Aorta (tissue), 5 donors: ENCODE measurements around the gene TEX2. TPM values are rescaled to one million over a fixed set of nuclear protein-coding genes. Genes with fewer than 3 reads are reported as not detected.
A peak's percentile ranks its signal among the peaks of the same experiment; 100 is the strongest.
"Not testable (repeated sequence)": the region's sequence is repeated elsewhere in the genome, so short reads cannot be mapped to it uniquely, and the experiment has no call there.

Experiments used
- ATAC-seq: fragments of 200-7000 bp; cut with Tn5 transposase; one replicate; pipeline ENCODE4 v1.9.1; 2022; ENCODE audit warnings: moderate library complexity; ENCODE audit not compliant: low FRiP score
- DNase-seq, 2 donors: peaks; one replicate each; pipeline ENCODE4 v3.0.0-alpha.2; 2020
- H3K27ac ChIP-seq, 2 donors: one replicate each; pipeline ENCODE4 v1.5.1; 2013; ENCODE audit warnings: low read length in 2 of 2, mild to moderate bottlenecking in 2 of 2, moderate library complexity in 2 of 2, control low read depth in 1 of 2, inconsistent platforms in 1 of 2, low read depth in 1 of 2
- H3K27me3 ChIP-seq, 2 donors: one replicate each; pipeline ENCODE4 v1.6.1; 2013; ENCODE audit warnings: control low read depth in 1 of 2, low read length in 1 of 2, mild to moderate bottlenecking in 1 of 2, moderate library complexity in 1 of 2; ENCODE audit not compliant: insufficient read depth in 2 of 2, control insufficient read depth in 1 of 2
- H3K36me3 ChIP-seq, 2 donors: one replicate each; pipeline ENCODE4 v1.6.1; 2013; ENCODE audit warnings: control low read depth in 1 of 2, low read length in 1 of 2, mild to moderate bottlenecking in 1 of 2; ENCODE audit not compliant: insufficient read depth in 2 of 2, control insufficient read depth in 1 of 2
- H3K4me1 ChIP-seq, 2 donors: one replicate each; pipeline ENCODE4 v1.6.1; 2013; ENCODE audit warnings: low read length in 2 of 2, control low read depth in 1 of 2, mild to moderate bottlenecking in 1 of 2, moderate library complexity in 1 of 2; ENCODE audit not compliant: insufficient read depth in 2 of 2, control insufficient read depth in 1 of 2
- H3K4me3 ChIP-seq, 2 donors: one replicate each; pipeline ENCODE4 v1.5.1; 2013; ENCODE audit warnings: low read length in 2 of 2, control low read depth in 1 of 2, mild to moderate bottlenecking in 1 of 2
- H3K9me3 ChIP-seq: one replicate; pipeline ENCODE4 v1.6.1; 2013; ENCODE audit warnings: mild to moderate bottlenecking, low read length; ENCODE audit not compliant: control insufficient read depth
- WGBS, 2 donors: extraction: QIAGEN DNeasy Blood & Tissue Kit; methylation state at CpG; one replicate each; pipeline ENCODE4 v1.1.7; 2013; 5-methylcytosine and 5-hydroxymethylcytosine counted together
- intact Hi-C, 2 donors: fragments of 100-400 bp; cut with DNase I; formaldehyde crosslinking; loops; one replicate each; pipeline versions ENCODE4 v1.14.2 to v1.15.0; 2022
- polyA plus RNA-seq, 2 donors: library from polyadenylated mRNA; stranded (reverse); fragments of 200-250 nt; gene quantifications; one replicate each; pipeline ENCODE4 v1.2.3, GENCODE V29; 2013
- total RNA-seq, 2 donors: library from RNA; stranded (reverse); fragmentation: NEBNext Ultra II Directional; extraction: Animal tissue kit (Norgen Biotek cat#: 25700); gene quantifications; one replicate each; pipeline ENCODE4 v1.2.1, GENCODE V29; 2021
- donor health status: healthy with polysubstance abuse.
- donor health status: Bipolar disorder and iron deficiency.
- donor health status: DM: no; HTN: no; CAD: no.
- donor health status: DM: no; HTN: no; CAD: no.
- donor health status: DM: yes; HTN: yes; CAD: no.

Gene TEX2
- total and polyA plus RNA-seq, 4 donors, result 10.9 to 29.4 (median 24.2) TPM

GRCh38 chr17:64223283-64223682, 39.8 kb downstream of the TEX2 start:
- 87 to 92% methylated on average over 2 of the region's 2 CpGs for WGBS, 2 donors
- H3K4me1 ChIP-seq, result peaks cover 4 to 6% of the 10 kb centered on the region in 2 donors
- no peaks in the 10 kb centered on the region for H3K36me3 ChIP-seq
- no peaks in the 10 kb centered on the region for H3K27me3 ChIP-seq
- intact Hi-C loops, result no loop called here
- H3K27ac ChIP-seq, result no peak overlapping the region
- no peak for ATAC-seq
- no peak for DNase-seq
- H3K4me3 ChIP-seq, result no peak overlapping the region
- H3K9me3 ChIP-seq, result no peaks in the 10 kb centered on the region

- WGBS, 2 donors, result 95 to 98% methylated on average over 1 of the region's 1 CpG
- DNase-seq, result no peak
- H3K4me3 ChIP-seq, result no peak overlapping the region
- no peaks in the 10 kb centered on the region for H3K27me3 ChIP-seq
- H3K36me3 ChIP-seq, result no peaks in the 10 kb centered on the region
- intact Hi-C loops, result no loop called here
- no peak overlapping the region for H3K27ac ChIP-seq
- ATAC-seq, result no peak
- peaks cover 4 to 6% of the 10 kb centered on the region in 2 donors for H3K4me1 ChIP-seq
- no peaks in the 10 kb centered on the region for H3K9me3 ChIP-seq
These were observed 41.4 kb downstream of the TEX2 start for GRCh38 chr17:64221679-64222078.

DNA sequence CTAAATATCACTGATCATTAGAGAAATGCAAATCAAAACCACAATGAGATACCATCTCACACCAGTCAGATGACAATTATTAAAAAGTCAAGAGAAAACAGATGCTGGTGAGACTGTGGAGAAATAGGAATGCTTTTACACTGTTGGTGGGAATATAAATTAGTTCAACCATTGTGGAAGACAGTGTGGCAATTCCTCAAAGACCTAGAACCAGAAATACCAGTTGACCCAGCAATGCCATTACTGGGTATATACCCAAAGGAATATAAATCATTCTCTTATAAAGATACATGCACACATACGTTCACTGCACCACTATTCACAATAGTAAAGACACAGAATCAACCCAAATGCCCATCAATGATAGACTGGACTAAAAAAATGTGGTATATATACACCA, 42.5 kb downstream of the TEX2 start:
- intact Hi-C loops, ATAC-seq, H3K4me1 ChIP-seq, DNase-seq, H3K36me3 ChIP-seq, H3K27ac ChIP-seq, H3K27me3 ChIP-seq, H3K4me3 ChIP-seq, H3K9me3 ChIP-seq: not testable (repeated sequence)
- 92 to 97% methylated on average over 1 of the region's 1 CpG for WGBS, 2 donors

DNA sequence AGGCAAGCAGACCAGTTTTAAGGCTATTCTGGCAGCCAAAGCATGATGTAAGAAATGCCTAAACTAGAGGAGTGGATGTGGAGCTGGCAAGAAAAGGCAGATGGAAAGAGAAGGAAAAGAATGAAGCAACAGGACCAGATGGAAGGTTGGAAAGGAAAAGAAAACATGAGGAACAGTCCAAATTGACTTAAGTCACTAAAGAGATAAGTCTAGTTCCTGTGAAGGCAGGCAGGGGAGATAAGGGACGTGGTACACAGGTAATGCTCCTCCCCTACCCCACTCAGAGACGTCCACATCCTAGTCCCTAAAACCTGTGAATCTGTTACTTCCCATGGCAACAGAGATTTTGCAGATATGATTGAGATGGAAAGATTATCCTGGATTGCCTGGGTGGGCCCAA, 43.5 kb downstream of the TEX2 start:
- Histone ChIP-seq H3K9me3 (no peaks in the 10 kb centered on the region), H3K4me1 (peaks cover 6 to 8% of the 10 kb centered on the region in 2 donors), H3K27ac (no peak overlapping the region), H3K4me3 (no peak overlapping the region), H3K36me3 (no peaks in the 10 kb centered on the region), H3K27me3 (no peaks in the 10 kb centered on the region)
- DNase-seq, result no peak
- WGBS, 2 donors, result 12 to 24% methylated on average over 2 of the region's 2 CpGs
- no peak for ATAC-seq
- intact Hi-C loops, result loop anchor here in 1 of 2 donors (10.0 kb wide), 1 partner anchor 65 kb away; no protein-coding TSS in a partner anchor

- DNase-seq (no peak), ATAC-seq (no peak)
- no peaks in the 10 kb centered on the region for H3K36me3 ChIP-seq
- intact Hi-C loops, result loop anchor here in 1 of 2 donors (10.0 kb wide), 1 partner anchor 63 kb away; no protein-coding TSS in a partner anchor
- no peak overlapping the region for H3K27ac ChIP-seq
- H3K4me3 ChIP-seq, result no peak overlapping the region
- H3K4me1 ChIP-seq, result peaks cover 6 to 8% of the 10 kb centered on the region in 2 donors
- H3K9me3 ChIP-seq, result no peaks in the 10 kb centered on the region
- H3K27me3 ChIP-seq, result no peaks in the 10 kb centered on the region
- 60 to 69% methylated on average over 3 of the region's 3 CpGs for WGBS, 2 donors
These were observed 45.0 kb downstream of the TEX2 start for GRCh38 chr17:64218066-64218465.

- whole genome bisulfite sequencing, 2 donors, result 76 to 78% methylated on average over 6 of the region's 6 CpGs
- Histone ChIP-seq H3K36me3 (peaks cover 0 to 3% of the 10 kb centered on the region in 2 donors), H3K4me3 (no peak overlapping the region), H3K9me3 (no peaks in the 10 kb centered on the region), H3K27ac (peak overlapping the region in 1 of 2 donors; percentile 97), H3K4me1 (peaks cover 6 to 8% of the 10 kb centered on the region in 2 donors), H3K27me3 (no peaks in the 10 kb centered on the region)
- DNase-seq (no peak), ATAC-seq (no peak)
- intact Hi-C loops, result loop anchor here in 1 of 2 donors (10.0 kb wide), 1 partner anchor 62 kb away; no protein-coding TSS in a partner anchor
These were observed 45.8 kb downstream of the TEX2 start for GRCh38 chr17:64217249-64217691.

DNA sequence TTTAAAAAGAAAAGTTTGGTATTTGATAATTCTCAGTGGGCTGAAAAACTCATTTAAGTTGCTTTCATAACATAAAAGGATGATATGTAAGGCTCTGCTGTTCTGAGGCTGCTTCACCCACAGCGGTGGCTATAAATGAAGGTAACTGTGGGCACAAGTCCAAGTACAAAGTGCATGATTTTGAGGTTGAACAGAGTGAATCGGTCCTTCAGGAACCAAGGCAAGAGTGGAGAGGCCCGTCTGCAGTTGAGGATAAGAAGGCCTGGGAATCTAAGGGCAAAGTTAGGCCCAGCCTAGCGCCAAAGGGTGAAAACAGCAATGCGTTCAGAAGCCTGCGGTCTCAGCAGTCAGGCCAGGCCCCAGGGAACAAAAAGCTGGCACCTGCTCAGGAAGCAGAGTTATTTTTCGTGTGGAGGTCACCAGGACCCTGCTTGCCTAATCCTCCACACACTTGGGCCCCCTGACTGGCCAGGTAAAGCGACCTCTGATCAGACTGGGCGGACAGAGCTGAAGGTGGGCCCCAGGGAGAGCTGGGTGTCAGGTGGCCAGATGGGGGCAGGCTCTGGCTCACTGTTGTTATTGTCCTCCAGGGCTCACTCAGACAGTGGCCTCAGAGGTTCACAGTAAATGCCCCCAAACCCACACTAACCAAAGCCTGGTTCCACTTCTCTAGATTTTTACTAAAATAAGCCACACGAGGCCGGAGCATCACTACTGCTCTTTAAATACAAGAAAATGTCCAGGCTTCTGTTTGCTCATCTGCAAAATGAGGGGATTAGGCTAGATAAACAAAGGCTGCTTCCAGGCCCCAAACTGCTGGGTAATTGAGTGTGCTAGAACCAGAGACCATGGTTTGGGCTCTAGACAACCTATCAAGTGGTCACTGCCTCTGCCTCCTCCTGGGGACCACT, 46.5 kb downstream of the TEX2 start:
- H3K27ac ChIP-seq, result peak overlapping the region; percentile 50 to 97
- WGBS, 2 donors, result 30 to 32% methylated on average over 11 of the region's 11 CpGs
- peak; percentile 63 for ATAC-seq

GRCh38 chr17:64216000-64216337, 47.1 kb downstream of the TEX2 start:
- no peak for ATAC-seq
- 13 to 15% methylated on average over 2 of the region's 2 CpGs for WGBS, 2 donors
- no peak overlapping the region for H3K4me3 ChIP-seq
- H3K36me3 ChIP-seq, result peaks cover 2 to 7% of the 10 kb centered on the region in 2 donors
- intact Hi-C loops, result loop anchor here in 1 of 2 donors (10.0 kb wide), 1 partner anchor 61 kb away; no protein-coding TSS in a partner anchor
- peaks cover 6 to 8% of the 10 kb centered on the region in 2 donors for H3K4me1 ChIP-seq
- no peak for DNase-seq
- no peaks in the 10 kb centered on the region for H3K9me3 ChIP-seq
- peak overlapping the region in 1 of 2 donors; percentile 50 for H3K27ac ChIP-seq
- H3K27me3 ChIP-seq, result no peaks in the 10 kb centered on the region

More for the DNA sequence above, 46.5 kb downstream of the TEX2 start:
- H3K36me3 ChIP-seq, result peaks cover 2 to 7% of the 10 kb centered on the region in 2 donors
- no peak overlapping the region for H3K4me3 ChIP-seq
- no peaks in the 10 kb centered on the region for H3K27me3 ChIP-seq
- peak in 1 of 2 donors; percentile 56 for DNase-seq
- intact Hi-C loops, result loop anchor here in 1 of 2 donors (10.0 kb wide), 1 partner anchor 62 kb away; no protein-coding TSS in a partner anchor
- no peaks in the 10 kb centered on the region for H3K9me3 ChIP-seq
- peaks cover 6 to 8% of the 10 kb centered on the region in 2 donors for H3K4me1 ChIP-seq
